HG03139 (cell line): ENCODE results near the gene EVX2.

Experiments
- ATAC-seq: cut with Tn5 transposase; IDR thresholded peaks from one replicate; pipeline ENCODE4 v1.9.1; 2021; ENCODE audit not compliant: unreplicated experiment

Gene EVX2

GRCh38 chr2:176082824-176083751, 674 bp downstream of the EVX2 start:
- ATAC-seq: no peak

- ATAC-seq: no peak
These were observed 1.3 kb downstream of the EVX2 start for GRCh38 chr2:176082525-176082823.

GRCh38 chr2:176081837-176082524, 1.8 kb downstream of the EVX2 start:
- ATAC-seq: no peak

- no peak for ATAC-seq
These were observed 2.4 kb downstream of the EVX2 start for GRCh38 chr2:176081376-176081836.

GRCh38 chr2:176080540-176081375, 3.0 kb downstream of the EVX2 start:
- ATAC-seq: no peak

- no peak for ATAC-seq
These were observed 3.8 kb downstream of the EVX2 start for GRCh38 chr2:176079831-176080539.

- no peak for ATAC-seq
These were observed 4.4 kb downstream of the EVX2 start for GRCh38 chr2:176079285-176079830.

GRCh38 chr2:176078541-176079284, 5.0 kb downstream of the EVX2 start:
- ATAC-seq: no peak

GRCh38 chr2:176076796-176077195, 7.0 kb downstream of the EVX2 start:
- no peak for ATAC-seq

- no peak for ATAC-seq
These were observed 7.7 kb downstream of the EVX2 start for GRCh38 chr2:176076063-176076462.

- ATAC-seq: no peak
These were observed 8.3 kb downstream of the EVX2 start for GRCh38 chr2:176075481-176075880.

- ATAC-seq: no peak
These were observed 8.8 kb downstream of the EVX2 start for GRCh38 chr2:176074919-176075425.

GRCh38 chr2:176072951-176073904, 10.5 kb downstream of the EVX2 start:
- ATAC-seq: no peak

- no peak for ATAC-seq
These were observed 11.5 kb downstream of the EVX2 start for GRCh38 chr2:176072292-176072669.

- ATAC-seq: no peak
These were observed 12.2 kb downstream of the EVX2 start for GRCh38 chr2:176071330-176072291.

GRCh38 chr2:176068419-176068832, 15.3 kb downstream of the EVX2 start:
- no peak for ATAC-seq
